HepG2 (cell line): ENCODE data around the gene NOXO1. TPM values are rescaled to one million over a fixed set of nuclear protein-coding genes. Genes with fewer than 3 reads are reported as not detected.
A peak's percentile ranks its signal among the peaks of the same experiment; 100 is the strongest.

ENCODE experiments used
- ARNT2 ChIP-seq: sonication (generic); formaldehyde crosslinking; IDR thresholded peaks from 2 replicates; pipeline ENCODE4 v1.8.0; 2022; ENCODE audit warnings: mild to moderate bottlenecking, low read depth, missing genetic modification reagents, moderate library complexity
- ARNTL ChIP-seq: sonication (generic); formaldehyde crosslinking; IDR thresholded peaks from 2 replicates; pipeline ENCODE4 v1.4.0; 2020; ENCODE audit warnings: mild to moderate bottlenecking, missing genetic modification reagents
- DNMT1 ChIP-seq: sonication (generic); formaldehyde crosslinking; IDR thresholded peaks from 2 replicates; pipeline ENCODE4 v1.5.1; 2020; ENCODE audit warnings: mild to moderate bottlenecking, missing genetic modification reagents
- GABPA ChIP-seq, 2 experiments: IDR thresholded peaks; 2 replicates each; pipeline ENCODE4 v1.6.1; 2011 to 2016; ENCODE audit warnings: low read depth in 2 of 2, low read length in 1 of 2, missing biosample characterization in 1 of 2, missing genetic modification characterization in 1 of 2
- HDAC2 ChIP-seq: sonication (generic); formaldehyde crosslinking; IDR thresholded peaks from 2 replicates; pipeline ENCODE4 v1.4.0; 2020; ENCODE audit warnings: missing genetic modification reagents
- HNRNPUL1 ChIP-seq: fragments of 200-400 bp; formaldehyde crosslinking; IDR thresholded peaks from 2 replicates; pipeline ENCODE4 v1.6.1; 2017; ENCODE audit warnings: low read depth, mild to moderate bottlenecking, low read length, moderate library complexity
- JUND ChIP-seq: sonication (generic); formaldehyde crosslinking; IDR thresholded peaks from 2 replicates; pipeline ENCODE4 v1.8.0; 2022; ENCODE audit warnings: mild to moderate bottlenecking, missing genetic modification reagents
- KAT7 ChIP-seq: IDR thresholded peaks from 2 replicates; pipeline ENCODE4 v1.6.1; 2018; ENCODE audit warnings: borderline replicate concordance, missing compliant biosample characterization
- KLF12 ChIP-seq: sonication (generic); formaldehyde crosslinking; IDR thresholded peaks from 2 replicates; pipeline ENCODE4 v1.4.0; 2020; ENCODE audit warnings: missing genetic modification reagents, borderline replicate concordance
- SNRNP70 ChIP-seq: fragments of 200-400 bp; formaldehyde crosslinking; IDR thresholded peaks from 2 replicates; pipeline ENCODE4 v1.6.1; 2017; ENCODE audit warnings: mild to moderate bottlenecking, low read depth, low read length, moderate library complexity
- TARDBP ChIP-seq: sonication (generic); formaldehyde crosslinking; IDR thresholded peaks from 2 replicates; pipeline ENCODE4 v1.8.0; 2022; ENCODE audit warnings: mild to moderate bottlenecking, missing genetic modification reagents
- TOPORS ChIP-seq: sonication (generic); formaldehyde crosslinking; IDR thresholded peaks from 2 replicates; pipeline ENCODE4 v1.8.0; 2023; ENCODE audit warnings: mild to moderate bottlenecking, missing genetic modification reagents
- ZFY ChIP-seq: sonication (generic); formaldehyde crosslinking; IDR thresholded peaks from 2 replicates; pipeline ENCODE4 v1.4.0; 2020; ENCODE audit warnings: missing genetic modification reagents
- ZKSCAN5 ChIP-seq: sonication (generic); formaldehyde crosslinking; IDR thresholded peaks from 2 replicates; pipeline ENCODE4 v1.5.1; 2020; ENCODE audit warnings: mild to moderate bottlenecking, missing genetic modification reagents
- ZNF737 ChIP-seq: sonication (generic); formaldehyde crosslinking; IDR thresholded peaks from 2 replicates; pipeline ENCODE4 v1.5.0; 2020; ENCODE audit warnings: missing genetic modification reagents, mild to moderate bottlenecking, borderline replicate concordance
- ZNF839 ChIP-seq: sonication (generic); formaldehyde crosslinking; IDR thresholded peaks from 2 replicates; pipeline ENCODE4 v1.4.0; 2020; ENCODE audit warnings: missing genetic modification reagents, mild to moderate bottlenecking, borderline replicate concordance
- ZSCAN25 ChIP-seq: sonication (generic); formaldehyde crosslinking; IDR thresholded peaks from 2 replicates; pipeline ENCODE4 v1.8.0; 2022; ENCODE audit warnings: mild to moderate bottlenecking, missing genetic modification reagents
- polyA plus RNA-seq, 8 experiments: library from polyadenylated mRNA; depleted of rRNA in 3 of 8; stranded (reverse) in 7 of 8; unstranded in 1 of 8; fragments of >200 nt; fragmentation: Illumina TruSeq in 4 of 8; extraction: Trizol in 4 of 8; gene quantifications; 2 replicates each; pipeline versions ENCODE4 v1.2.1 to v1.2.3, GENCODE V29; 2011 to 2016; ENCODE audit warnings: low read depth in 4 of 8, missing spikeins in 1 of 8, mixed read lengths in 1 of 8; ENCODE audit not compliant: insufficient read depth in 1 of 8
- total RNA-seq, 5 experiments: library from RNA; depleted of rRNA; stranded (reverse); fragments of >200 nt; fragmentation: Illumina TruSeq; extraction: Trizol; gene quantifications; 2 replicates each; pipeline ENCODE4 v1.2.3, GENCODE V29; 2016; ENCODE audit warnings: low read depth in 1 of 5
- TF ChIP-seq, protein P1 (sequence below): fragments of 450-650 bp; IDR thresholded peaks from 2 replicates; pipeline ENCODE4 v1.6.1; 2017; ENCODE audit warnings: mild to moderate bottlenecking
- TF ChIP-seq, protein P2 (sequence below): sonication (generic); formaldehyde crosslinking; IDR thresholded peaks from 2 replicates; pipeline ENCODE4 v1.8.0; 2022; ENCODE audit warnings: missing genetic modification reagents, low read depth, mild to moderate bottlenecking, borderline replicate concordance
- TF ChIP-seq, protein P3 (sequence below): sonication (generic); formaldehyde crosslinking; IDR thresholded peaks from 2 replicates; pipeline ENCODE4 v1.8.1; 2023; ENCODE audit warnings: mild to moderate bottlenecking, missing genetic modification reagents
- TF ChIP-seq, protein P4 (sequence below): sonication (generic); formaldehyde crosslinking; IDR thresholded peaks from 2 replicates; pipeline ENCODE4 v1.4.0; 2020; ENCODE audit warnings: missing genetic modification reagents
- TF ChIP-seq, protein P5 (sequence below): sonication (generic); formaldehyde crosslinking; IDR thresholded peaks from 2 replicates; pipeline ENCODE4 v1.4.0; 2020; ENCODE audit warnings: missing genetic modification reagents, mild to moderate bottlenecking, borderline replicate concordance

The NOXO1 gene
- total and polyA plus RNA-seq, 2 of the 13 experiments (the other 11 are each of a cell fraction or from before 2014, with no cell fraction given), result 0.69 to 1.4 TPM

DNA sequence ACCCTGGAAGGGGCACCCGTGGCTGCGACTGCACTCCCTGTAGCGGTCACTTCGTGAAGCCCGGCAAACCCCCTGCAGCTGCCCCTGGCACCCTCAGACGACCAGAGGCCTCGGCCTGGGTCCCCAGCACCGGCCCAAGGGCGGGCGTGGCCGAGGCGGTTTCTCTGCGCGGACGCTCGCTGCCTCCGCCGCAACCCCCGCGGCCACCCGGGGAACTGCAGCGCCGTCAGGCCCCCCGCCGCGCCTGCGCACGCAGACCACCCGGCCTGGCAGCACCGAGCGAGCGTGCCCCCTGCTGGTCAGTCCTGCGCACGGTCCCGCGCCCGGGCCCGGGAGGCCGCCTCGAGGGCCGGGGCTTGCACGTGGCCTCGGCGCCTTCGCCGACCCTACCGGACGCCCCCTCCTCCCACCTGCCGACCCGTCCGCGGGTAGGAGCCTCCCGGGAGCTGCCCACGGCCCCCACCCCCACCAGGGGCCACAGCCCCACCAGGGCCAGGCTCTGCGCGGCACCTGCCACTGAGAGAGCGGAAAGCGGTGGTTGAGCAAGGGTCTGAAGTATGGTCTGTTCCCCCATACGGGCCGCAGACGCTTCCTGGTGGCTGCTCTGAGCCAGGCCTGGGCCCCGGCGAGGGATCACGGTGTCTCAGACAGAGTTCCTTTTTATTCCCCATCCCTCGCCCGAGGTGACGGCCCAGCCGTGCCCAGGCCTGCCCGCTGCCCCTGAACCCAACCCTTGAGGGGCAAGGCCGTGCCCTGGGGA lies 51.5 kb downstream of the NOXO1 start (continued):
- TF ChIP-seq DNMT1 (CRISPR knock-in tag), result peak; percentile 92; the same call in 1 of the 2 replicates
- TF ChIP-seq, protein P1, sequence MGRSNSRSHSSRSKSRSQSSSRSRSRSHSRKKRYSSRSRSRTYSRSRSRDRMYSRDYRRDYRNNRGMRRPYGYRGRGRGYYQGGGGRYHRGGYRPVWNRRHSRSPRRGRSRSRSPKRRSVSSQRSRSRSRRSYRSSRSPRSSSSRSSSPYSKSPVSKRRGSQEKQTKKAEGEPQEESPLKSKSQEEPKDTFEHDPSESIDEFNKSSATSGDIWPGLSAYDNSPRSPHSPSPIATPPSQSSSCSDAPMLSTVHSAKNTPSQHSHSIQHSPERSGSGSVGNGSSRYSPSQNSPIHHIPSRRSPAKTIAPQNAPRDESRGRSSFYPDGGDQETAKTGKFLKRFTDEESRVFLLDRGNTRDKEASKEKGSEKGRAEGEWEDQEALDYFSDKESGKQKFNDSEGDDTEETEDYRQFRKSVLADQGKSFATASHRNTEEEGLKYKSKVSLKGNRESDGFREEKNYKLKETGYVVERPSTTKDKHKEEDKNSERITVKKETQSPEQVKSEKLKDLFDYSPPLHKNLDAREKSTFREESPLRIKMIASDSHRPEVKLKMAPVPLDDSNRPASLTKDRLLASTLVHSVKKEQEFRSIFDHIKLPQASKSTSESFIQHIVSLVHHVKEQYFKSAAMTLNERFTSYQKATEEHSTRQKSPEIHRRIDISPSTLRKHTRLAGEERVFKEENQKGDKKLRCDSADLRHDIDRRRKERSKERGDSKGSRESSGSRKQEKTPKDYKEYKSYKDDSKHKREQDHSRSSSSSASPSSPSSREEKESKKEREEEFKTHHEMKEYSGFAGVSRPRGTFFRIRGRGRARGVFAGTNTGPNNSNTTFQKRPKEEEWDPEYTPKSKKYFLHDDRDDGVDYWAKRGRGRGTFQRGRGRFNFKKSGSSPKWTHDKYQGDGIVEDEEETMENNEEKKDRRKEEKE, result no peak
- TF ChIP-seq TARDBP (CRISPR knock-in tag), result peak; percentile 49
- TF ChIP-seq TOPORS (CRISPR knock-in tag), result peak; percentile 97
- peak; percentile 63; the same call in 1 of the 2 replicates for TF ChIP-seq ZSCAN25 (CRISPR knock-in tag)
- TF ChIP-seq JUND (CRISPR knock-in tag), result no peak
- no peak for TF ChIP-seq HNRNPUL1
- no peak for TF ChIP-seq GABPA (IDR thresholded peaks at IDR 0.05; ENCODE audit: low read depth, low read length)
- no peak for TF ChIP-seq GABPA (CRISPR knock-in tag; IDR thresholded peaks at IDR 0.05; ENCODE audit: low read depth)
- TF ChIP-seq, protein P2, sequence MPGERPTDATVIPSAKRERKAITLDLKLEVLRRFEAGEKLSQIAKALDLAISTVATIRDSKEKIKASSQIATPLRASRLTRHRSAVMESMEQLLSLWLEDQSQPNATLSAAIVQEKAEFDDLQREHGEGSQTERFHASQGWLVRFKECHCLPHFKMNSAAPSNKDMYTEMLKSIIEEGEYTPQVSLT, result no peak; the same call in 1 of the 2 replicates
- TF ChIP-seq ZNF737 (CRISPR knock-in tag), result no peak
- no peak for TF ChIP-seq ZNF839 (CRISPR knock-in tag)
- TF ChIP-seq ARNT2 (CRISPR knock-in tag), result peak; percentile 98
- no peak for TF ChIP-seq SNRNP70
- TF ChIP-seq, protein P3, sequence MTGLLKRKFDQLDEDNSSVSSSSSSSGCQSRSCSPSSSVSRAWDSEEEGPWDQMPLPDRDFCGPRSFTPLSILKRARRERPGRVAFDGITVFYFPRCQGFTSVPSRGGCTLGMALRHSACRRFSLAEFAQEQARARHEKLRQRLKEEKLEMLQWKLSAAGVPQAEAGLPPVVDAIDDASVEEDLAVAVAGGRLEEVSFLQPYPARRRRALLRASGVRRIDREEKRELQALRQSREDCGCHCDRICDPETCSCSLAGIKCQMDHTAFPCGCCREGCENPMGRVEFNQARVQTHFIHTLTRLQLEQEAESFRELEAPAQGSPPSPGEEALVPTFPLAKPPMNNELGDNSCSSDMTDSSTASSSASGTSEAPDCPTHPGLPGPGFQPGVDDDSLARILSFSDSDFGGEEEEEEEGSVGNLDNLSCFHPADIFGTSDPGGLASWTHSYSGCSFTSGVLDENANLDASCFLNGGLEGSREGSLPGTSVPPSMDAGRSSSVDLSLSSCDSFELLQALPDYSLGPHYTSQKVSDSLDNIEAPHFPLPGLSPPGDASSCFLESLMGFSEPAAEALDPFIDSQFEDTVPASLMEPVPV (CRISPR knock-in tag), result 0 out of 2 replicates have a peak, but pooled peaks have one; percentile 45
- peak; percentile 83; the same call in 1 of the 2 replicates for TF ChIP-seq KLF12 (CRISPR knock-in tag)
- peak; percentile 66; the same call in 1 of the 2 replicates for TF ChIP-seq ARNTL (CRISPR knock-in tag)
- TF ChIP-seq ZKSCAN5 (CRISPR knock-in tag), result no peak
- TF ChIP-seq, protein P4, sequence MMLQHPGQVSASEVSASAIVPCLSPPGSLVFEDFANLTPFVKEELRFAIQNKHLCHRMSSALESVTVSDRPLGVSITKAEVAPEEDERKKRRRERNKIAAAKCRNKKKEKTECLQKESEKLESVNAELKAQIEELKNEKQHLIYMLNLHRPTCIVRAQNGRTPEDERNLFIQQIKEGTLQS (CRISPR knock-in tag), result 0 out of 2 replicates have a peak, but pooled peaks have one; percentile 41
- TF ChIP-seq HDAC2 (CRISPR knock-in tag), result no peak
- no peak for TF ChIP-seq KAT7 (CRISPR knock-in tag)
- peak; percentile 85 for TF ChIP-seq ZFY (CRISPR knock-in tag)
- TF ChIP-seq, protein P5, sequence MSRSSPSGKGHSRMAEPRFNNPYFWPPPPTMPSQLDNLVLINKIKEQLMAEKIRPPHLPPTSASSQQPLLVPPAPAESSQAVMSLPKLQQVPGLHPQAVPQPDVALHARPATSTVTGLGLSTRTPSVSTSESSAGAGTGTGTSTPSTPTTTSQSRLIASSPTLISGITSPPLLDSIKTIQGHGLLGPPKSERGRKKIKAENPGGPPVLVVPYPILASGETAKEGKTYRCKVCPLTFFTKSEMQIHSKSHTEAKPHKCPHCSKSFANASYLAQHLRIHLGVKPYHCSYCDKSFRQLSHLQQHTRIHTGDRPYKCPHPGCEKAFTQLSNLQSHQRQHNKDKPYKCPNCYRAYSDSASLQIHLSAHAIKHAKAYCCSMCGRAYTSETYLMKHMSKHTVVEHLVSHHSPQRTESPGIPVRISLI (CRISPR knock-in tag), result no peak
